ENCODE measurements around the gene NALCN.

- TF ChIP-seq POLR2A (IDR thresholded peaks at IDR 0.05; ENCODE audit: low read length) (no peak), GATA1 (IDR thresholded peaks at IDR 0.05; ENCODE audit: low read depth, low read length) (no peak)
Observed at GRCh38 chr13:101025925-101026324, 390.4 kb downstream of the NALCN start.
